GM13977 (cell line): ENCODE results near the gene KCNC1.

ENCODE experiments used
- DNase-seq: peaks from one replicate; pipeline ENCODE4 v3.0.0; 2012; ENCODE audit warnings: low spot score
- in situ Hi-C: fragments of 300-500 bp; cut with MboI; formaldehyde crosslinking; loops from one replicate; pipeline ENCODE4 v1.12.0; 2022; ENCODE audit warnings: low sequenced_read_pairs, low pct_unique_long_range_greater_than_20kb, mixed read lengths, inconsistent platforms; ENCODE audit not compliant: unreplicated experiment
- TF ChIP-seq, protein P1 (sequence below): IDR thresholded peaks from 2 replicates; pipeline ENCODE4 v1.5.1; 2012; ENCODE audit warnings: mild to moderate bottlenecking, control low read depth; ENCODE audit not compliant: insufficient read depth; ENCODE audit errors: extremely low read depth, missing control alignments

KCNC1 gene

DNA sequence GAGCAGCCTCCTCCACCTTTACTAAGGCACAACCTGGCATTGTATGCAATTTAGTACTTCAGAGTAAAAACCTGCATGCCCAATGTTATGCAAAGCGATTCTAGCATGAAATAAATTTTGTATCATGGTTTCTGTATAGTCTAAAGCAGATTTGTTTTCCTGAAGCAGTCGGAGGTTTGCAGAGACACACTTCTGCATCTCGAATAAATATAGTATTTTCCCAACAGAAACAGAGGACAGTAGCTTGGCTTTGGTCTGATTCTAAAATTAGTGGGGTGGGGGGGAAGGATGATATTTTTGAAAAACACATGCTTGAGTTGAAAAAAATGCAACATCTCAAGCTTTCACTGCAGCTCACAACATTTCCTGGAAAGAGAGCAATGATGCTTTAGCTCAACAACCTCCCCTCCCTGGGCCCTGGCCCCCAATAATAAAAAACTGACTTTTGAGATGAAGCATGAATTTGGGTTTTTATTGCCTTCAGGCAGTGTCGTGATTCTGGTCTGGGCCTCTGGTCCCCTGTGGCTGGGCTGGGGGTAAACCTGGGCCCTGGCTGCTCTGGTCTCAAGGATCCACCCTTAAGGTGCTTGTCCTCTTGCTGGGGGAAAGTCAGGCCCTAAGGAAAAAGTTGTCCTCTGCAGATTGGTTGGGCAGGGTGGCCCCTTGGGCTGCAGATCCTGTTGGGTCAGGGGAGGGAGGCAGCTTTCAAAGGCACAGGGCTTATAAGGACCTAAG, 48.2 kb downstream of the KCNC1 start:
- in situ Hi-C loops = no loop called here
- TF ChIP-seq, protein P1, sequence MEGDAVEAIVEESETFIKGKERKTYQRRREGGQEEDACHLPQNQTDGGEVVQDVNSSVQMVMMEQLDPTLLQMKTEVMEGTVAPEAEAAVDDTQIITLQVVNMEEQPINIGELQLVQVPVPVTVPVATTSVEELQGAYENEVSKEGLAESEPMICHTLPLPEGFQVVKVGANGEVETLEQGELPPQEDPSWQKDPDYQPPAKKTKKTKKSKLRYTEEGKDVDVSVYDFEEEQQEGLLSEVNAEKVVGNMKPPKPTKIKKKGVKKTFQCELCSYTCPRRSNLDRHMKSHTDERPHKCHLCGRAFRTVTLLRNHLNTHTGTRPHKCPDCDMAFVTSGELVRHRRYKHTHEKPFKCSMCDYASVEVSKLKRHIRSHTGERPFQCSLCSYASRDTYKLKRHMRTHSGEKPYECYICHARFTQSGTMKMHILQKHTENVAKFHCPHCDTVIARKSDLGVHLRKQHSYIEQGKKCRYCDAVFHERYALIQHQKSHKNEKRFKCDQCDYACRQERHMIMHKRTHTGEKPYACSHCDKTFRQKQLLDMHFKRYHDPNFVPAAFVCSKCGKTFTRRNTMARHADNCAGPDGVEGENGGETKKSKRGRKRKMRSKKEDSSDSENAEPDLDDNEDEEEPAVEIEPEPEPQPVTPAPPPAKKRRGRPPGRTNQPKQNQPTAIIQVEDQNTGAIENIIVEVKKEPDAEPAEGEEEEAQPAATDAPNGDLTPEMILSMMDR = no peak
- no peak for DNase-seq

- no peak for DNase-seq
- in situ Hi-C loops = no loop called here
Observed at GRCh38 chr11:17783878-17784277, 49.3 kb downstream of the KCNC1 start.

GRCh38 chr11:17786824-17787525, 52.4 kb downstream of the KCNC1 start:
- DNase-seq = no peak
- TF ChIP-seq, protein P1 = no peak
- in situ Hi-C loops = no loop called here

More at GRCh38 chr11:17783878-17784277, 49.3 kb downstream of the KCNC1 start:
- TF ChIP-seq, protein P1 = no peak

DNA sequence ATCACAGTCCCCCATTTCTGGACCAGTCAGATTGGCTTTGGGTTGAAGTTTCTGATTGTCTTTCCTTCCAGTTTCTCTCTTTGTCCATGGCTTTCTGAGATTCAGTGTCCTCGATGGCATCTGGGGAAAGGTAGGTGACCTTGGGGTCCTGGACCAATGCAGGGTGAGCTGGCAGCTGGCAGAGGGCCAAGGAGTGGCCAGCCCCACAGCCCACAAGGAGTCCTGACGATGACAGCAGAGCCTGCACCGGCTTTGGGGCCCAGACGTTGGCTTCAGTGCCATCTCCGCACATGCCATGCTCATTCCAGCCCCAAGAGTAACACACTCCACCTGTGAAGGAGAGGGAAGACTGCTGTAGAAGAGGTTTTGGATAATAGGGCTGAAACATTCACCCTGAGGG, 53.5 kb downstream of the KCNC1 start:
- TF ChIP-seq, protein P1 = no peak
- no peak for DNase-seq
- in situ Hi-C loops = no loop called here

GRCh38 chr11:17790453-17790852, 55.9 kb downstream of the KCNC1 start:
- in situ Hi-C loops = no loop called here
- no peak for DNase-seq
- TF ChIP-seq, protein P1 = no peak

DNA sequence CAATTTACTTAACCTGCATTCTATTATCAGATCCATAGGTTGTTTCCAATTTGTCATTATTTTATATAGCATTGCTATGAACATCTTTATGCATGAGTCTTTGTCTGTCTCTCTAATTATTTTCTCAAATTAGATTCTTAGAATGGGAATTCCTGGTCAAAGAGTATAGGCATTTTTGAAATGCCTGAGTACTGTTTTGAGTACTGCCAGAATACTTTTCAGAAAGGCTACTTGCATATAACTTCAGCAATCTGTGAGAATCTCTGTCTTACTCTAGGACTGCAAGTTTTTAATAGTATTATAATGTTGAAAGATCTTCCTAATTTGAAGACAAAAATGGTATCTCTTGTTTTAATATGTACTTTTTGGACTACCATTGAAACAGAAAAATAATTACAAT, 56.6 kb downstream of the KCNC1 start:
- in situ Hi-C loops = no loop called here
- TF ChIP-seq, protein P1 = no peak
- DNase-seq = no peak
